DOHH2 (cell line): ENCODE measurements around the gene ATP6V0A1.

Source experiments
- EZH2phosphoT487 ChIP-seq: fragments of 200-600 bp; sonication (generic); IDR thresholded peaks from 2 replicates; pipeline ENCODE4 v1.6.1; 2017; ENCODE audit warnings: borderline replicate concordance, mild to moderate bottlenecking, antibody characterized with exemption, low read length, moderate library complexity, mixed read lengths
- TF ChIP-seq, protein P1 (sequence below): fragments of 200-600 bp; sonication (generic); IDR thresholded peaks from one replicate; pipeline ENCODE4 v1.5.1; 2014; ENCODE audit warnings: antibody characterized with exemption, mild to moderate bottlenecking, low read depth, low read length; ENCODE audit not compliant: poor library complexity, severe bottlenecking

- TF ChIP-seq EZH2phosphoT487, result no peak
- TF ChIP-seq, protein P1, sequence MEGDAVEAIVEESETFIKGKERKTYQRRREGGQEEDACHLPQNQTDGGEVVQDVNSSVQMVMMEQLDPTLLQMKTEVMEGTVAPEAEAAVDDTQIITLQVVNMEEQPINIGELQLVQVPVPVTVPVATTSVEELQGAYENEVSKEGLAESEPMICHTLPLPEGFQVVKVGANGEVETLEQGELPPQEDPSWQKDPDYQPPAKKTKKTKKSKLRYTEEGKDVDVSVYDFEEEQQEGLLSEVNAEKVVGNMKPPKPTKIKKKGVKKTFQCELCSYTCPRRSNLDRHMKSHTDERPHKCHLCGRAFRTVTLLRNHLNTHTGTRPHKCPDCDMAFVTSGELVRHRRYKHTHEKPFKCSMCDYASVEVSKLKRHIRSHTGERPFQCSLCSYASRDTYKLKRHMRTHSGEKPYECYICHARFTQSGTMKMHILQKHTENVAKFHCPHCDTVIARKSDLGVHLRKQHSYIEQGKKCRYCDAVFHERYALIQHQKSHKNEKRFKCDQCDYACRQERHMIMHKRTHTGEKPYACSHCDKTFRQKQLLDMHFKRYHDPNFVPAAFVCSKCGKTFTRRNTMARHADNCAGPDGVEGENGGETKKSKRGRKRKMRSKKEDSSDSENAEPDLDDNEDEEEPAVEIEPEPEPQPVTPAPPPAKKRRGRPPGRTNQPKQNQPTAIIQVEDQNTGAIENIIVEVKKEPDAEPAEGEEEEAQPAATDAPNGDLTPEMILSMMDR, result no peak
These were observed 54.1 kb downstream of the ATP6V0A1 start for GRCh38 chr17:42512733-42513251.
